ENCODE results near the gene C10orf143. TPM values are rescaled to one million over a fixed set of nuclear protein-coding genes. Genes with fewer than 3 reads are reported as not detected.

C10orf143 gene
- total RNA-seq, 2 donors from 2014 or later: not detected

GRCh38 chr10:130141038-130141437 lies 30.4 kb upstream of the C10orf143 start:
- peaks cover 15 to 38% of the 10 kb centered on the region in 2 donors for H3K4me1 ChIP-seq (ENCODE audit: control insufficient read depth in 1 of 2, low read depth in 2 of 2)
- no peak overlapping the region for H3K27ac ChIP-seq
- ATAC-seq (ENCODE audit: insufficient number of reproducible peaks, low FRiP score, low read depth) (no peak), DNase-seq (ENCODE audit: low spot score) (no peak)
- H3K36me3 ChIP-seq: peaks cover 3% of the 10 kb centered on the region
- TF ChIP-seq, protein P1, sequence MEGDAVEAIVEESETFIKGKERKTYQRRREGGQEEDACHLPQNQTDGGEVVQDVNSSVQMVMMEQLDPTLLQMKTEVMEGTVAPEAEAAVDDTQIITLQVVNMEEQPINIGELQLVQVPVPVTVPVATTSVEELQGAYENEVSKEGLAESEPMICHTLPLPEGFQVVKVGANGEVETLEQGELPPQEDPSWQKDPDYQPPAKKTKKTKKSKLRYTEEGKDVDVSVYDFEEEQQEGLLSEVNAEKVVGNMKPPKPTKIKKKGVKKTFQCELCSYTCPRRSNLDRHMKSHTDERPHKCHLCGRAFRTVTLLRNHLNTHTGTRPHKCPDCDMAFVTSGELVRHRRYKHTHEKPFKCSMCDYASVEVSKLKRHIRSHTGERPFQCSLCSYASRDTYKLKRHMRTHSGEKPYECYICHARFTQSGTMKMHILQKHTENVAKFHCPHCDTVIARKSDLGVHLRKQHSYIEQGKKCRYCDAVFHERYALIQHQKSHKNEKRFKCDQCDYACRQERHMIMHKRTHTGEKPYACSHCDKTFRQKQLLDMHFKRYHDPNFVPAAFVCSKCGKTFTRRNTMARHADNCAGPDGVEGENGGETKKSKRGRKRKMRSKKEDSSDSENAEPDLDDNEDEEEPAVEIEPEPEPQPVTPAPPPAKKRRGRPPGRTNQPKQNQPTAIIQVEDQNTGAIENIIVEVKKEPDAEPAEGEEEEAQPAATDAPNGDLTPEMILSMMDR (IDR thresholded peaks at IDR 0.05): no peak
- H3K27me3 ChIP-seq (replicated peaks; ENCODE audit: insufficient read depth): no peaks in the 10 kb centered on the region
- H3K4me3 ChIP-seq: no peak overlapping the region
- H3K9me3 ChIP-seq: no peaks in the 10 kb centered on the region

GRCh38 chr10:130140425-130140824 lies 29.8 kb upstream of the C10orf143 start:
- H3K4me3 ChIP-seq: no peak overlapping the region
- no peaks in the 10 kb centered on the region for H3K27me3 ChIP-seq (replicated peaks; ENCODE audit: insufficient read depth)
- H3K4me1 ChIP-seq (ENCODE audit: control insufficient read depth in 1 of 2, low read depth in 2 of 2): peaks cover 19 to 43% of the 10 kb centered on the region in 2 donors
- TF ChIP-seq, protein P1 (IDR thresholded peaks at IDR 0.05): no peak
- no peak overlapping the region for H3K27ac ChIP-seq
- DNase-seq (ENCODE audit: low spot score) (no peak), ATAC-seq (ENCODE audit: insufficient number of reproducible peaks, low FRiP score, low read depth) (no peak)
- H3K36me3 ChIP-seq: no peaks in the 10 kb centered on the region
- no peaks in the 10 kb centered on the region for H3K9me3 ChIP-seq

DNA sequence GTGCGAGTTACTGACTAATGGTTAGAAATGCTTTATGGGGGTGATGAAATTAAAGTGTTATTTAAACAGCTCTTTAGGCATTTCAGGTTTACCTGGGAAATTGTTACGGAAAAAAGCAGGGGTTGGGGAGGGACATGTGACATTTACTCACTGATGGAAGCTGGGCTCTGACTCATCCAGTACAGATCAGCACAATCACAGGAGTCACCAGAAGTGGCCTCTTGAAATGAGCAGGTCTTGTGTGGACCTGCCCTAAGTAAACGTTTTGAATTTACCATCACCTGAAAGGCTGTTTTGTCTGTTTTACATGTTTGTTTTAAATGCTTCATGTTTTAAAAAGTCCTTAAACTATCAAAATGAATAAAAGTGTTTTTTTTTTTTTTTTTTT lies 27.8 kb upstream of the C10orf143 start:
- no peak overlapping the region for H3K27ac ChIP-seq
- no peaks in the 10 kb centered on the region for H3K27me3 ChIP-seq (replicated peaks; ENCODE audit: insufficient read depth)
- H3K36me3 ChIP-seq: no peaks in the 10 kb centered on the region
- peaks cover 19 to 39% of the 10 kb centered on the region in 2 donors for H3K4me1 ChIP-seq (ENCODE audit: control insufficient read depth in 1 of 2, low read depth in 2 of 2)
- TF ChIP-seq, protein P1 (IDR thresholded peaks at IDR 0.05): no peak
- no peak for ATAC-seq (ENCODE audit: insufficient number of reproducible peaks, low FRiP score, low read depth)
- H3K4me3 ChIP-seq: no peak overlapping the region
- no peaks in the 10 kb centered on the region for H3K9me3 ChIP-seq
- DNase-seq (ENCODE audit: low spot score): no peak

GRCh38 chr10:130137659-130138478 lies 27.2 kb upstream of the C10orf143 start:
- H3K4me1 ChIP-seq (ENCODE audit: control insufficient read depth in 1 of 2, low read depth in 2 of 2): peaks cover 19 to 37% of the 10 kb centered on the region in 2 donors

DNA sequence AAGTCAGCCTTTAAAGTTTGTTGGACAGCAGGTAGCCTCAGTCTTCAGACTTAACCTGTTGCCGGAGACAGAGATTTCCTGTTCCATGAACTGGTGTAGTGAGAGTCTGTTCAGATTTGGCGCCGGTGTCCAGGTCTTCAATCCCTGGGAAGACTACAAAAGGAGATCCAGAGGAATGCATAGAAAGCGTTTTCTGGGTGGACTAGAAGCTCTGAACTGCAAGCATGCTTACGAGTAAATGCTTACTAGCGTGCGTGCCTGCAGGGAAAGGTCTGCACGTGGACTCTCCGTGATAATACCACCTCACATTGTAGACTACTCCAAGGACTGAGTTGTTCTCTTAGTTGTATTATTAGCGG lies 26.4 kb upstream of the C10orf143 start:
- no peak for DNase-seq (ENCODE audit: low spot score)
- H3K27ac ChIP-seq: peak overlapping the region; percentile 60 to 64

More at GRCh38 chr10:130137659-130138478, 27.2 kb upstream of the C10orf143 start:
- TF ChIP-seq, protein P1 (IDR thresholded peaks at IDR 0.05): no peak
- DNase-seq (ENCODE audit: low spot score) (no peak), ATAC-seq (ENCODE audit: insufficient number of reproducible peaks, low FRiP score, low read depth) (no peak)
- no peak overlapping the region for H3K27ac ChIP-seq
- H3K9me3 ChIP-seq: no peaks in the 10 kb centered on the region
- H3K4me3 ChIP-seq: peak overlapping the region; percentile 91
- H3K36me3 ChIP-seq: no peaks in the 10 kb centered on the region
- no peaks in the 10 kb centered on the region for H3K27me3 ChIP-seq (replicated peaks; ENCODE audit: insufficient read depth)

More for the DNA sequence above, 26.4 kb upstream of the C10orf143 start:
- H3K27me3 ChIP-seq (replicated peaks; ENCODE audit: insufficient read depth): no peaks in the 10 kb centered on the region
- no peaks in the 10 kb centered on the region for H3K9me3 ChIP-seq
- no peak for ATAC-seq (ENCODE audit: insufficient number of reproducible peaks, low FRiP score, low read depth)
- TF ChIP-seq, protein P1 (IDR thresholded peaks at IDR 0.05): no peak
- peak overlapping the region; percentile 91 for H3K4me3 ChIP-seq
- H3K36me3 ChIP-seq: no peaks in the 10 kb centered on the region
- peaks cover 19 to 34% of the 10 kb centered on the region in 2 donors for H3K4me1 ChIP-seq (ENCODE audit: control insufficient read depth in 1 of 2, low read depth in 2 of 2)
